GM12872 (cell line): ENCODE data around the gene SCN9A.

ENCODE experiments used
- TF ChIP-seq, protein P1 (sequence below): IDR thresholded peaks from 3 replicates; pipeline ENCODE4 v1.5.1; 2011; ENCODE audit warnings: low read depth, mild to moderate bottlenecking, low read length, moderate library complexity; ENCODE audit not compliant: insufficient read depth

The SCN9A gene

GRCh38 chr2:166238176-166238575 lies 137.6 kb downstream of the SCN9A start:
- TF ChIP-seq, protein P1, sequence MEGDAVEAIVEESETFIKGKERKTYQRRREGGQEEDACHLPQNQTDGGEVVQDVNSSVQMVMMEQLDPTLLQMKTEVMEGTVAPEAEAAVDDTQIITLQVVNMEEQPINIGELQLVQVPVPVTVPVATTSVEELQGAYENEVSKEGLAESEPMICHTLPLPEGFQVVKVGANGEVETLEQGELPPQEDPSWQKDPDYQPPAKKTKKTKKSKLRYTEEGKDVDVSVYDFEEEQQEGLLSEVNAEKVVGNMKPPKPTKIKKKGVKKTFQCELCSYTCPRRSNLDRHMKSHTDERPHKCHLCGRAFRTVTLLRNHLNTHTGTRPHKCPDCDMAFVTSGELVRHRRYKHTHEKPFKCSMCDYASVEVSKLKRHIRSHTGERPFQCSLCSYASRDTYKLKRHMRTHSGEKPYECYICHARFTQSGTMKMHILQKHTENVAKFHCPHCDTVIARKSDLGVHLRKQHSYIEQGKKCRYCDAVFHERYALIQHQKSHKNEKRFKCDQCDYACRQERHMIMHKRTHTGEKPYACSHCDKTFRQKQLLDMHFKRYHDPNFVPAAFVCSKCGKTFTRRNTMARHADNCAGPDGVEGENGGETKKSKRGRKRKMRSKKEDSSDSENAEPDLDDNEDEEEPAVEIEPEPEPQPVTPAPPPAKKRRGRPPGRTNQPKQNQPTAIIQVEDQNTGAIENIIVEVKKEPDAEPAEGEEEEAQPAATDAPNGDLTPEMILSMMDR: no peak

DNA sequence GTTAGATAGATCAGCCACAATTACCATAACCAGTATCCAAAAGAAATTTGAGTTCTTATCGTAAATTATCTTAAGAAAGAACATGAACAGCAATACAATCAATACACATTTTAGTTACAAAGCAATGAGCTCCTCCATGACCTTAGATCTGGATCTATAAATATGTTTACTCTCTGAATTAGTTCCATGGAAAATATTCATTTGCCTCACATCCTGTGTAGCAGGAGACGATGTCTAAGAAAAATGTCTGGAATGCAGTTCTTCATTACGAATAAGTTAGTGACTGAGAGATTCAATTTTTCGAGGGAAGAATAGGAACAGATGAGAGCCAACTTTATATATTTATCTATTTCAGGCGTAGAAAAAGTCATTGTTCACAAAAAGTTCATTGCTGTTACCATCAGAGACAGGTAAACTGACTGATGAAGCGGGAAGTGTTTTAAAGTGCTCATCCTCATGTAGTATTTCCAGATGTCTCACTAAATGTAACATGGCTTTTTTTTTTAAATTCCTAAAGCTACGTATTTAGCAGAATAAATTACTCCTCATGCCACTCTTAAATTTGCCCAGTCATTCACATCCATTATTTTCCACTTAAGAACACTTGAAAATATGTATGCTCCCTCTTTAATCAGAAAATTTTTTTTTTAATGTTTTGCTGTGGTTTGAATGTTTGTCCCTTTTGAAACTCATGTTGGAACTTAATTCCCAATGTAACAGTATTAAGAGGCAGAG lies 141.5 kb downstream of the SCN9A start:
- TF ChIP-seq, protein P1: no peak

DNA sequence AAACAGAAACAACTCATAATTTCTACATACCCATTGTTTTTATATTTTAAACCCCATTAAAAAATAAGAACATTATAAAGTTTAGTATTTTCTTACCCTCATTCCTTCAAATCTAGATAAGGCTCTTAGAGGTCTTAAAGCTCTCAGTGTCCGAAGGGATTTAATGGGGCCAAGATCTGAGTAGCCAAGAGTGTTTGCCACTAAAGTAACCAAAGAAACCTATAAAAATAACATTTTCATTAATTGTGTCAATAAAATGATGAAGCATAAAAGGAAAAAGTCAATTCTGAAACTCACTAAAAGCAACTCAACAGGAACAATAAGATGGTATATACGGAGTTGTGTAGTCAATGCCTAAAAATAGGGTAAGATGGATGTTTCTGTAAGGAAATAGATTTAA lies 142.5 kb downstream of the SCN9A start:
- TF ChIP-seq, protein P1: no peak

- TF ChIP-seq, protein P1: no peak
These were observed 145.0 kb downstream of the SCN9A start for GRCh38 chr2:166230724-166231070.

DNA sequence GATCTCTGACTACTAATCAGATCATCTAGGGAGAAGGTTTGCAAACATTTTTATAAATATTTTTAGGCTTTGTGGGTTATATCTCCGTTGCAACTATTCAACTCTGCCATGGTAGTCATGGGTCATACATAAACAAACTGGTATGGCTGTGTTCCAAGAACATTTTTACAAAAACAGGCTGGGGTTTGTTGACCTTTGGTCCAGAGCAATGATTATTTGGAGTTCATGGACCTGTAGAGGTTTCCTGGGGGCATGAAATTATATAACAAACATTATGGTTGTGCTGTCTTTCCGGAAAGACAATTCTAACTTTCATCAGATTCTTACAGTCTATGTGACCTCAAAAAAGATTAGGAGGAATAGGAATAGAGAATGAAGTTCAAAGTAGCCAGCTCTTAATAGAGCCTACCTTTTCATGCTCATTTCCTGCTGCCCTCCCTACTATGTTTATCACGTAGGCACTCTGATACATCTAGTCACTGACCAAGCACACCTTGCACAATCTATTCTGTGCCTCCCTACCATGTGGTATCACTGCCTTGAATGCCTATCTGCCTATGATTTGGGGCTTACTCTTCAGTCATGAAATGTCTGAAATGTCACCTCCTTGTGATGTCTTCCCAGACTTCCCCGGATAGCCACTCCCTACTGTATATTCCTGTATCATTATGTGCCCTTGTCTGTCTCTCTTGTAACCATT lies 145.6 kb downstream of the SCN9A start:
- TF ChIP-seq, protein P1: no peak

- TF ChIP-seq, protein P1: no peak
These were observed 146.1 kb downstream of the SCN9A start for GRCh38 chr2:166229678-166230023.

DNA sequence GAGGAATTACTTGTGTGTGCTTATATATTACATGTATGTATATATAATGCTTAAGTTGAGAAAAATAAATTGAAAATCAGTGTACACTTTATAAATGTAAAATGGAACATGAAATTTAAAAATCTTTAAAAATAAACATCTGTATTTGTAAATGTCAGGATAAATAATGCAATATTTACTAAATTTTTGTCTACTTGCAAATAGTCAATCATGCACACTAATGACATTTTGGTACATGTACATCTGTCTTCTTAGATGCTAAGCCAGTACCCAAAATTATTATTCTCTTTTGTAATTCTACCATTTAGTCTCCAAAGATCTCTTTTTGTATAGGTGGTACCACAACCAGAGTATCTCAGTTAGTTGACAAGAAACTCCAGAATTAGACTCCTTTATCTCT lies 151.5 kb downstream of the SCN9A start:
- TF ChIP-seq, protein P1: no peak
